B cell (primary cell): ENCODE data around the gene ATG16L1. TPM values are rescaled to one million over a fixed set of nuclear protein-coding genes. Genes with fewer than 3 reads are reported as not detected.

Experiments used
- ATAC-seq: fragments of 200-7000 bp; cut with Tn5 transposase; one replicate; pipeline ENCODE4 v1.10.0; 2021; ENCODE audit warnings: low read depth, mild to moderate bottlenecking, moderate number of reproducible peaks, moderate library complexity
- CTCF ChIA-PET: fragments of 350-600 bp; sonication (Branson Sonifier 250); formaldehyde crosslinking; loops from one replicate; lab custom pipeline; 2021; ENCODE audit warnings: antibody characterized with exemption, inconsistent platforms; lab: Charles Lee
- POLR2A ChIA-PET: fragments of 350-600 bp; sonication (Branson Sonifier 250); formaldehyde crosslinking; loops from one replicate; lab custom pipeline; 2021; ENCODE audit warnings: antibody characterized with exemption; lab: Charles Lee
- DNase-seq: peaks from one replicate; pipeline ENCODE4 v3.0.0; 2013
- H2AFZ ChIP-seq: 2 replicates; pipeline ENCODE4 v1.6.1; 2012; ENCODE audit warnings: mild to moderate bottlenecking, low read depth, low read length; ENCODE audit not compliant: insufficient read depth, poor library complexity, severe bottlenecking
- H3K27ac ChIP-seq, 2 donors: 1 replicate in 1 of 2; 2 replicates in 1 of 2; pipeline ENCODE4 v1.5.1; 2012 to 2013; ENCODE audit warnings: low read length in 2 of 2, mild to moderate bottlenecking in 2 of 2, moderate library complexity in 1 of 2
- H3K27me3 ChIP-seq, 4 experiments: fragments of 200-600 bp in 1 of 4; sonication (generic) in 1 of 4; replicated peaks in 1 of 4; 1 replicate in 2 of 4; 2 replicates in 2 of 4; pipeline versions ENCODE4 v1.6.1 to v1.7.0; 2013 to 2016; ENCODE audit warnings: low read length in 3 of 4, mild to moderate bottlenecking in 2 of 4, mixed read lengths in 1 of 4, moderate library complexity in 1 of 4; ENCODE audit not compliant: insufficient read depth in 4 of 4, control insufficient read depth in 3 of 4; ENCODE audit errors: control extremely low read depth in 1 of 4
- H3K36me3 ChIP-seq, 2 experiments: replicated peaks in 1 of 2; 1 replicate in 1 of 2; 2 replicates in 1 of 2; pipeline versions ENCODE4 v1.6.1 to v1.7.1; 2013; ENCODE audit warnings: low read length in 1 of 2; ENCODE audit not compliant: insufficient read depth in 2 of 2, control insufficient read depth in 1 of 2; ENCODE audit errors: control extremely low read depth in 1 of 2, extremely low read depth in 1 of 2
- H3K4me1 ChIP-seq, 2 donors: fragments of 200-600 bp in 1 of 2; sonication (generic) in 1 of 2; 1 replicate in 1 of 2; 2 replicates in 1 of 2; pipeline versions ENCODE4 v1.5.1 to v1.6.1; 2013 to 2017; ENCODE audit warnings: low read length in 2 of 2; ENCODE audit not compliant: control insufficient read depth in 2 of 2, insufficient read depth in 2 of 2
- H3K4me2 ChIP-seq: replicated peaks from 2 replicates; pipeline ENCODE3; 2012; ENCODE audit warnings: mild to moderate bottlenecking, low read depth, low read length; ENCODE audit not compliant: poor library complexity, severe bottlenecking
- H3K4me3 ChIP-seq, 5 experiments: fragments of 200-600 bp in 1 of 5; sonication (generic) in 1 of 5; 1 replicate in 3 of 5; 2 replicates in 2 of 5; pipeline versions ENCODE4 v1.5.1 to v1.7.0; 2011 to 2016; ENCODE audit warnings: low read length in 4 of 5, mild to moderate bottlenecking in 4 of 5, low read depth in 2 of 5, control low read depth in 1 of 5, moderate library complexity in 1 of 5; ENCODE audit not compliant: insufficient read depth in 1 of 5; ENCODE audit errors: control extremely low read depth in 1 of 5, extremely low read depth in 1 of 5
- H3K79me2 ChIP-seq: fragments of 200-600 bp; sonication (generic); one replicate; pipeline ENCODE4 v1.6.0; 2016; ENCODE audit warnings: low read length; ENCODE audit not compliant: control insufficient read depth, insufficient read depth
- H3K9ac ChIP-seq: fragments of 200-600 bp; sonication (generic); 2 replicates; pipeline ENCODE4 v1.6.1; 2017; ENCODE audit warnings: mild to moderate bottlenecking, low read length, moderate library complexity
- H3K9me3 ChIP-seq, 3 donors: one replicate each; pipeline versions ENCODE4 v1.6.1 to v1.7.1; 2013; ENCODE audit warnings: low read length in 2 of 3; ENCODE audit not compliant: control insufficient read depth in 2 of 3, insufficient read depth in 1 of 3; ENCODE audit errors: control extremely low read depth in 1 of 3
- H4K20me1 ChIP-seq: 2 replicates; pipeline ENCODE4 v1.6.0; 2012; ENCODE audit warnings: mild to moderate bottlenecking, low read length; ENCODE audit not compliant: insufficient read depth, control insufficient read depth, poor library complexity, severe bottlenecking
- H3K27ac Mint-ChIP-seq: one replicate; pipeline ENCODE4 v1.8.0; 2021; ENCODE audit warnings: mixed read lengths
- H3K27me3 Mint-ChIP-seq: one replicate; pipeline ENCODE4 v1.8.0; 2021; ENCODE audit warnings: mixed read lengths
- H3K4me1 Mint-ChIP-seq: one replicate; pipeline ENCODE4 v1.8.0; 2021; ENCODE audit warnings: mixed read lengths
- H3K4me3 Mint-ChIP-seq: one replicate; pipeline ENCODE4 v1.8.0; 2021; ENCODE audit warnings: mixed read lengths
- H3K9me3 Mint-ChIP-seq: one replicate; pipeline ENCODE4 v1.8.0; 2022; ENCODE audit warnings: mixed read lengths; ENCODE audit not compliant: insufficient read depth
- CTCF ChIP-seq: fragments of 200-600 bp; IDR thresholded peaks from one replicate; pipeline ENCODE4 v1.8.0; 2022; ENCODE audit warnings: antibody characterized with exemption, mild to moderate bottlenecking
- EZH2 ChIP-seq: IDR thresholded peaks from 2 replicates; pipeline ENCODE4 v1.6.1; 2012; ENCODE audit warnings: borderline replicate concordance, low read depth, mild to moderate bottlenecking, moderate library complexity, low read length; ENCODE audit not compliant: insufficient read depth, poor library complexity, severe bottlenecking
- WGBS: methylation state at CpG from one replicate; pipeline ENCODE4 v1.1.5; 2013; ENCODE audit warnings: missing lambda C conversion rate; ENCODE audit not compliant: insufficient coverage; 5-methylcytosine and 5-hydroxymethylcytosine counted together
- intact Hi-C: fragments of 100-400 bp; cut with micrococcal nuclease; formaldehyde crosslinking; loops from one replicate; pipeline ENCODE4 v1.10.0; 2022
- polyA plus RNA-seq: library from polyadenylated mRNA; depleted of rRNA; stranded (reverse); fragments of >200 nt; gene quantifications from 2 replicates; pipeline ENCODE4 v1.2.3, GENCODE V29; 2012
- total RNA-seq, 2 donors: library from RNA; stranded (reverse); fragments of 120-200 nt in 1 of 2; gene quantifications; 1 replicate in 1 of 2; 2 replicates in 1 of 2; pipeline versions ENCODE4 v1.2.3 to v1.2.4, GENCODE V29; 2013 to 2022

Gene ATG16L1
- total and polyA plus RNA-seq, 2 donors (not counting 1 experiment from before 2014, with no cell fraction given), result 25.7 to 69.9 TPM

GRCh38 chr2:233300401-233300800 lies 48.9 kb downstream of the ATG16L1 start:
- Histone ChIP-seq H3K79me2 (no peaks in the 10 kb centered on the region), H3K36me3 (peaks cover 0 to 7% of the 10 kb centered on the region in 2 experiments), H3K27ac (no peak overlapping the region), H3K4me1 (no peaks in the 10 kb centered on the region), H3K4me3 (no peak overlapping the region), H3K4me2 (no peak overlapping the region), H3K9me3 (no peaks in the 10 kb centered on the region), H3K27me3 (no peaks in the 10 kb centered on the region), H2AFZ (no peak overlapping the region), H3K9ac (no peak overlapping the region), H4K20me1 (no peaks in the 10 kb centered on the region)
- ATAC-seq, result no peak
- TF ChIP-seq EZH2 (no peak), CTCF (no peak)
- ChIA-PET CTCF (no interaction called here), POLR2A (no interaction called here)
- H3K4me1 Mint-ChIP-seq, result no peaks in the 10 kb centered on the region
- no peaks in the 10 kb centered on the region for H3K27me3 Mint-ChIP-seq
- no peaks in the 10 kb centered on the region for H3K9me3 Mint-ChIP-seq
- DNase-seq, result no peak
- H3K27ac Mint-ChIP-seq, result no peak overlapping the region
- no peak overlapping the region for H3K4me3 Mint-ChIP-seq
- intact Hi-C loops, result no loop called here
- WGBS, result 90% methylated on average over 3 of the region's 4 CpGs

DNA sequence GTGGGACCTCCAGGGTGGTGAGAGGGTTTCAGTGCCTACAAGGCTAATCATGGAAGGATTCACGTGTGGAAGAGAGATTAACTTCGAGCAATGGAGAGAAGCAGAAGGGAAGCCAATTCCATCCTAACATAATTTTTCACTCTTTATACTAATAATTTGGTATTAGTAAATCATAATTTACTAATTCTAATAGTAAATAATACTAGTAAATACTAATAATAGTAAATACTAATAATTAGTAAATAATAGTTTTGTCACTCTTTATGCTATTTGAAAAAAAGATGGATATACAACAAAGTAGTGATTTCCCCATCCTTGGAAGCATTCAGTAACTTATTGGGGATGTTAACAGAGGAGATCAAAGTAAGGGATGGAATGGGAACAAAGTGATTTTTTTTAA lies 49.8 kb downstream of the ATG16L1 start:
- Histone ChIP-seq H3K9ac (no peak overlapping the region), H3K79me2 (no peaks in the 10 kb centered on the region), H3K36me3 (peaks cover 0 to under 1% of the 10 kb centered on the region in 2 experiments), H3K4me3 (no peak overlapping the region), H3K4me2 (no peak overlapping the region), H3K27ac (no peak overlapping the region), H3K27me3 (no peaks in the 10 kb centered on the region), H3K4me1 (no peaks in the 10 kb centered on the region), H2AFZ (no peak overlapping the region), H4K20me1 (no peaks in the 10 kb centered on the region), H3K9me3 (no peaks in the 10 kb centered on the region)
- TF ChIP-seq CTCF (no peak), EZH2 (no peak)
- ChIA-PET CTCF (no interaction called here), POLR2A (no interaction called here)
- no peak for DNase-seq
- Mint-ChIP-seq H3K4me3 (no peak overlapping the region), H3K4me1 (no peaks in the 10 kb centered on the region), H3K27ac (no peak overlapping the region), H3K9me3 (no peaks in the 10 kb centered on the region), H3K27me3 (no peaks in the 10 kb centered on the region)
- intact Hi-C loops, result no loop called here
- no CpG with 5 or more reads among the region's 2 CpGs for WGBS
- ATAC-seq, result no peak
